Neural progenitor cell (in vitro differentiated cells): ENCODE measurements around the gene PLCL1.

Source experiments
- CTCF ChIP-seq: fragments of 200-600 bp; sonication (generic); IDR thresholded peaks from 2 replicates; pipeline ENCODE4 v1.5.1; 2017; ENCODE audit warnings: antibody characterized with exemption, mild to moderate bottlenecking
- EZH2 ChIP-seq: fragments of 200-600 bp; sonication (generic); IDR thresholded peaks from 2 replicates; pipeline ENCODE4 v1.6.1; 2017; ENCODE audit warnings: antibody characterized with exemption, mild to moderate bottlenecking, moderate library complexity
- EZH2phosphoT487 ChIP-seq: fragments of 200-600 bp; sonication (generic); IDR thresholded peaks from 2 replicates; pipeline ENCODE4 v1.6.1; 2017; ENCODE audit warnings: antibody characterized with exemption

DNA sequence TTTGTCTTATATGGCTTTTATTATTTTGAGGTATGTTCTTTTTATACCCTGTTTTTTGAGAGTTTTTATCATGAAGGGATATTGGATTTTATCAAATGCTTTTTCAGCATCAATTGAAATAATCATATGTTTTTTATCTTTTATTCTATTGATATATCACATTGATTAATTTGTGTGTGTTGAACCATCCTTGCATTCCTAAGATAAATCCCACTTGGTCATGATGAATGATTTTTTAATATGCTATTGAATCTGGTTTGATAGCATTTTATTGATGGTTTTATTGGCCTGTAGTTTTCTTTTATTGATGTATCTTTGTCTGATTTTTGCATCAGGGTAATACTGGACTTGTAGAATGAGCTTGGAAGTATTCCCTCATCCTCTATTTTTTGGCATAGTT lies 160.3 kb downstream of the PLCL1 start:
- TF ChIP-seq CTCF, result no peak
- no peak for TF ChIP-seq EZH2
- TF ChIP-seq EZH2phosphoT487, result no peak
